Neural progenitor cell (in vitro differentiated cells): ENCODE data around the gene DHRS9. TPM values are rescaled to one million over a fixed set of nuclear protein-coding genes. Genes with fewer than 3 reads are reported as not detected.

Experiments used
- DNase-seq: peaks from one replicate; pipeline ENCODE4 v3.0.0-alpha.2; 2016; ENCODE audit warnings: low spot score
- H2AFZ ChIP-seq: fragments of 200-600 bp; sonication (generic); replicated peaks from 2 replicates; pipeline ENCODE4 v1.6.1; 2016; ENCODE audit warnings: antibody characterized with exemption
- H3F3A ChIP-seq: fragments of 200-600 bp; sonication (generic); 2 replicates; pipeline ENCODE4 v1.6.1; 2016; ENCODE audit warnings: antibody characterized with exemption, low read depth
- H3K27ac ChIP-seq: fragments of 200-600 bp; sonication (generic); 2 replicates; pipeline ENCODE4 v1.5.1; 2016; ENCODE audit warnings: mild to moderate bottlenecking
- H3K27me3 ChIP-seq: fragments of 200-600 bp; sonication (generic); 2 replicates; pipeline ENCODE4 v1.6.1; 2016; ENCODE audit warnings: mild to moderate bottlenecking, moderate library complexity
- H3K36me3 ChIP-seq: fragments of 200-600 bp; sonication (generic); 2 replicates; pipeline ENCODE4 v1.5.1; 2016
- H3K4me1 ChIP-seq: fragments of 200-600 bp; sonication (generic); 2 replicates; pipeline ENCODE4 v1.6.1; 2016; ENCODE audit warnings: mixed run types
- H3K4me2 ChIP-seq: fragments of 200-600 bp; sonication (generic); 2 replicates; pipeline ENCODE4 v1.6.1; 2016
- H3K4me3 ChIP-seq: fragments of 200-600 bp; sonication (generic); 2 replicates; pipeline ENCODE4 v1.5.1; 2016
- H3K79me2 ChIP-seq: fragments of 200-600 bp; sonication (generic); 2 replicates; pipeline ENCODE4 v1.6.1; 2016; ENCODE audit warnings: low read depth
- H3K9ac ChIP-seq: fragments of 200-600 bp; sonication (generic); 2 replicates; pipeline ENCODE4 v1.6.1; 2016
- H3K9me3 ChIP-seq: fragments of 200-600 bp; sonication (generic); 2 replicates; pipeline ENCODE4 v1.5.1; 2016; ENCODE audit warnings: low read depth
- H4K20me1 ChIP-seq: fragments of 200-600 bp; sonication (generic); 2 replicates; pipeline ENCODE4 v1.6.1; 2016; ENCODE audit warnings: low read depth
- H3K27ac Mint-ChIP-seq: 3 replicates; pipeline ENCODE4 v1.8.0; 2021; ENCODE audit warnings: mixed read lengths
- H3K27me3 Mint-ChIP-seq: 2 replicates; pipeline ENCODE4 v1.8.0; 2022; ENCODE audit warnings: low read depth, mild to moderate bottlenecking, inconsistent platforms, moderate library complexity, mixed read lengths; ENCODE audit not compliant: insufficient read depth
- H3K36me3 Mint-ChIP-seq: 3 replicates; pipeline ENCODE4 v1.8.0; 2021; ENCODE audit warnings: mixed read lengths
- H3K4me1 Mint-ChIP-seq: 3 replicates; pipeline ENCODE4 v1.8.0; 2021; ENCODE audit warnings: mixed read lengths
- H3K4me3 Mint-ChIP-seq: 3 replicates; pipeline ENCODE4 v1.8.0; 2021; ENCODE audit warnings: mild to moderate bottlenecking, moderate library complexity, mixed read lengths
- H3K9me3 Mint-ChIP-seq: 3 replicates; pipeline ENCODE4 v1.8.0; 2020; ENCODE audit warnings: mixed read lengths
- CTCF ChIP-seq: fragments of 200-600 bp; sonication (generic); IDR thresholded peaks from 2 replicates; pipeline ENCODE4 v1.5.1; 2017; ENCODE audit warnings: antibody characterized with exemption, mild to moderate bottlenecking
- EZH2 ChIP-seq: fragments of 200-600 bp; sonication (generic); IDR thresholded peaks from 2 replicates; pipeline ENCODE4 v1.6.1; 2017; ENCODE audit warnings: antibody characterized with exemption, mild to moderate bottlenecking, moderate library complexity
- EZH2phosphoT487 ChIP-seq: fragments of 200-600 bp; sonication (generic); IDR thresholded peaks from 2 replicates; pipeline ENCODE4 v1.6.1; 2017; ENCODE audit warnings: antibody characterized with exemption
- total RNA-seq: library from RNA; depleted of rRNA; stranded (reverse); fragments of >200 nt; gene quantifications from 2 replicates; pipeline ENCODE4 v1.2.3, GENCODE V29; 2015; ENCODE audit warnings: low replicate concordance

The DHRS9 gene
- total RNA-seq, 1 donor from 2014 or later, result not detected

GRCh38 chr2:169136885-169137534 lies 67.6 kb downstream of the DHRS9 start:
- Histone ChIP-seq H3K27ac (no peak overlapping the region), H3K4me3 (no peak overlapping the region), H3K36me3 (peaks cover 35% of the 10 kb centered on the region), H3K9me3 (no peaks in the 10 kb centered on the region), H3K9ac (no peak overlapping the region), H3K27me3 (no peaks in the 10 kb centered on the region), H3F3A (peaks cover 8% of the 10 kb centered on the region), H4K20me1 (peaks cover 2% of the 10 kb centered on the region), H3K4me2 (no peak overlapping the region), H3K4me1 (no peaks in the 10 kb centered on the region), H3K79me2 (no peaks in the 10 kb centered on the region), H2AFZ (no peak overlapping the region)
- TF ChIP-seq CTCF (no peak), EZH2 (no peak), EZH2phosphoT487 (no peak)
- Mint-ChIP-seq H3K4me1 (no peaks in the 10 kb centered on the region), H3K27me3 (no peaks in the 10 kb centered on the region), H3K9me3 (no peaks in the 10 kb centered on the region), H3K27ac (no peak overlapping the region), H3K36me3 (peaks cover 9% of the 10 kb centered on the region), H3K4me3 (no peak overlapping the region)
- DNase-seq, result no peak

GRCh38 chr2:169137924-169138323 lies 68.6 kb downstream of the DHRS9 start:
- Histone ChIP-seq H4K20me1 (peaks cover 5% of the 10 kb centered on the region), H3K27me3 (no peaks in the 10 kb centered on the region), H3K27ac (no peak overlapping the region), H3K4me3 (no peak overlapping the region), H3F3A (peaks cover 14% of the 10 kb centered on the region), H3K4me2 (no peak overlapping the region), H2AFZ (no peak overlapping the region), H3K36me3 (peaks cover 35% of the 10 kb centered on the region), H3K4me1 (no peaks in the 10 kb centered on the region), H3K9me3 (no peaks in the 10 kb centered on the region), H3K79me2 (no peaks in the 10 kb centered on the region), H3K9ac (no peak overlapping the region)
- TF ChIP-seq EZH2 (no peak), EZH2phosphoT487 (no peak)
- no peak overlapping the region for H3K27ac Mint-ChIP-seq
- no peak for DNase-seq
- H3K4me1 Mint-ChIP-seq, result no peaks in the 10 kb centered on the region
- no peaks in the 10 kb centered on the region for H3K9me3 Mint-ChIP-seq
- H3K36me3 Mint-ChIP-seq, result peaks cover 10% of the 10 kb centered on the region
- H3K4me3 Mint-ChIP-seq, result no peak overlapping the region
- H3K27me3 Mint-ChIP-seq, result no peaks in the 10 kb centered on the region

- Mint-ChIP-seq H3K27ac (no peak overlapping the region), H3K4me1 (no peaks in the 10 kb centered on the region), H3K27me3 (no peaks in the 10 kb centered on the region), H3K4me3 (no peak overlapping the region), H3K36me3 (peaks cover 11% of the 10 kb centered on the region), H3K9me3 (no peaks in the 10 kb centered on the region)
- no peak overlapping the region for H3K4me2 ChIP-seq
- H3K9me3 ChIP-seq, result no peaks in the 10 kb centered on the region
- peaks cover 14% of the 10 kb centered on the region for H3F3A ChIP-seq
- H3K36me3 ChIP-seq, result peaks cover 29% of the 10 kb centered on the region
- no peaks in the 10 kb centered on the region for H3K79me2 ChIP-seq
- no peaks in the 10 kb centered on the region for H3K4me1 ChIP-seq
- H3K27me3 ChIP-seq, result no peaks in the 10 kb centered on the region
- TF ChIP-seq EZH2phosphoT487 (no peak), CTCF (no peak), EZH2 (no peak)
- H3K4me3 ChIP-seq, result no peak overlapping the region
- H4K20me1 ChIP-seq, result peaks cover 5% of the 10 kb centered on the region
- no peak overlapping the region for H3K9ac ChIP-seq
- DNase-seq, result no peak
- H2AFZ ChIP-seq, result no peak overlapping the region
- H3K27ac ChIP-seq, result no peak overlapping the region
Observed at GRCh38 chr2:169139145-169139544, 69.8 kb downstream of the DHRS9 start.

- Mint-ChIP-seq H3K27ac (no peak overlapping the region), H3K27me3 (no peaks in the 10 kb centered on the region), H3K4me3 (no peak overlapping the region), H3K9me3 (no peaks in the 10 kb centered on the region), H3K36me3 (peaks cover 11% of the 10 kb centered on the region), H3K4me1 (no peaks in the 10 kb centered on the region)
- no peak for DNase-seq
- Histone ChIP-seq H3K9me3 (no peaks in the 10 kb centered on the region), H3K9ac (peak overlapping the region; percentile 10), H2AFZ (no peak overlapping the region), H3K4me2 (no peak overlapping the region), H3K79me2 (no peaks in the 10 kb centered on the region), H3K4me3 (no peak overlapping the region), H3K27ac (no peak overlapping the region), H3K4me1 (no peaks in the 10 kb centered on the region), H4K20me1 (peaks cover 5% of the 10 kb centered on the region), H3F3A (peaks cover 16% of the 10 kb centered on the region), H3K27me3 (no peaks in the 10 kb centered on the region), H3K36me3 (peaks cover 29% of the 10 kb centered on the region)
- TF ChIP-seq EZH2 (no peak), CTCF (no peak)
Observed at GRCh38 chr2:169139993-169140767, 70.8 kb downstream of the DHRS9 start.
